Sigmoid colon (tissue), 7 donors: ENCODE data around the gene YIPF6. TPM values are rescaled to one million over a fixed set of nuclear protein-coding genes. Genes with fewer than 3 reads are reported as not detected.
A peak's percentile ranks its signal among the peaks of the same experiment; 100 is the strongest.

ENCODE experiments used
- DNase-seq: peaks from one replicate; pipeline ENCODE4 v3.0.0-alpha.2; 2019
- H3K27ac ChIP-seq, 4 donors: fragments of 200-600 bp; sonication (generic); one replicate each; pipeline ENCODE4 v1.5.1; 2016 to 2019; ENCODE audit warnings: mild to moderate bottlenecking in 1 of 4
- H3K27me3 ChIP-seq, 3 donors: fragments of 200-600 bp; sonication (generic); one replicate each; pipeline ENCODE4 v1.5.1; 2019; ENCODE audit warnings: mild to moderate bottlenecking in 1 of 3
- H3K36me3 ChIP-seq, 4 donors: fragments of 200-600 bp; sonication (generic); one replicate each; pipeline ENCODE4 v1.5.1; 2016 to 2019
- H3K4me1 ChIP-seq, 4 donors: fragments of 200-600 bp; sonication (generic); one replicate each; pipeline ENCODE4 v1.5.1; 2017 to 2019
- H3K4me3 ChIP-seq, 4 donors: fragments of 200-600 bp; sonication (generic); one replicate each; pipeline ENCODE4 v1.5.1; 2017 to 2019; ENCODE audit warnings: mild to moderate bottlenecking in 2 of 4, moderate library complexity in 1 of 4
- H3K9me3 ChIP-seq, 4 donors: fragments of 200-600 bp in 3 of 4; sonication (generic) in 3 of 4; one replicate each; pipeline versions ENCODE4 v1.5.1 to v1.6.1; 2013 to 2019
- EP300 ChIP-seq, 4 donors: sonication (generic); formaldehyde crosslinking; IDR thresholded peaks; one replicate each; pipeline ENCODE4 v1.6.1; 2017; ENCODE audit warnings: antibody characterized with exemption in 4 of 4
- POLR2A ChIP-seq, 2 donors: fragments of 450-650 bp; IDR thresholded peaks; one replicate each; pipeline ENCODE4 v1.6.1; 2016; ENCODE audit warnings: antibody characterized with exemption in 2 of 2, mild to moderate bottlenecking in 2 of 2, moderate library complexity in 2 of 2
- POLR2AphosphoS5 ChIP-seq, 4 donors: sonication (generic); formaldehyde crosslinking; IDR thresholded peaks; one replicate each; pipeline ENCODE4 v1.6.1; 2017; ENCODE audit warnings: antibody characterized with exemption in 4 of 4
- WGBS, 2 donors: extraction: QIAGEN DNeasy Blood & Tissue Kit; methylation state at CpG; one replicate each; pipeline ENCODE4 v1.1.7; 2013; 5-methylcytosine and 5-hydroxymethylcytosine counted together
- intact Hi-C: fragments of 100-400 bp; cut with DNase I; formaldehyde crosslinking; loops from one replicate; pipeline ENCODE4 v1.15.1; 2023
- polyA plus RNA-seq, 3 donors: library from polyadenylated mRNA; stranded (reverse); fragments of 200-250 nt; gene quantifications; one replicate each; pipeline ENCODE4 v1.2.3, GENCODE V29; 2013
- total RNA-seq, 4 donors: library from RNA; depleted of rRNA; stranded (reverse); fragments of >200 nt; gene quantifications; one replicate each; pipeline ENCODE4 v1.1.0, GENCODE V29; 2016
- TF ChIP-seq, protein P1 (sequence below), 4 experiments: fragments of 450-650 bp in 3 of 4; fragments of 200-600 bp in 1 of 4; IDR thresholded peaks; one replicate each; pipeline ENCODE4 v1.5.1; 2016 to 2019; ENCODE audit warnings: antibody characterized with exemption in 4 of 4, mild to moderate bottlenecking in 3 of 4, moderate library complexity in 2 of 4
- donor health status: healthy with polysubstance abuse.
- donor health status: Bipolar disorder and iron deficiency.
- donor health status: healthy.

YIPF6 gene
- total and polyA plus RNA-seq, 7 donors = 7.2 to 36.1 (median 21.9) TPM

DNA sequence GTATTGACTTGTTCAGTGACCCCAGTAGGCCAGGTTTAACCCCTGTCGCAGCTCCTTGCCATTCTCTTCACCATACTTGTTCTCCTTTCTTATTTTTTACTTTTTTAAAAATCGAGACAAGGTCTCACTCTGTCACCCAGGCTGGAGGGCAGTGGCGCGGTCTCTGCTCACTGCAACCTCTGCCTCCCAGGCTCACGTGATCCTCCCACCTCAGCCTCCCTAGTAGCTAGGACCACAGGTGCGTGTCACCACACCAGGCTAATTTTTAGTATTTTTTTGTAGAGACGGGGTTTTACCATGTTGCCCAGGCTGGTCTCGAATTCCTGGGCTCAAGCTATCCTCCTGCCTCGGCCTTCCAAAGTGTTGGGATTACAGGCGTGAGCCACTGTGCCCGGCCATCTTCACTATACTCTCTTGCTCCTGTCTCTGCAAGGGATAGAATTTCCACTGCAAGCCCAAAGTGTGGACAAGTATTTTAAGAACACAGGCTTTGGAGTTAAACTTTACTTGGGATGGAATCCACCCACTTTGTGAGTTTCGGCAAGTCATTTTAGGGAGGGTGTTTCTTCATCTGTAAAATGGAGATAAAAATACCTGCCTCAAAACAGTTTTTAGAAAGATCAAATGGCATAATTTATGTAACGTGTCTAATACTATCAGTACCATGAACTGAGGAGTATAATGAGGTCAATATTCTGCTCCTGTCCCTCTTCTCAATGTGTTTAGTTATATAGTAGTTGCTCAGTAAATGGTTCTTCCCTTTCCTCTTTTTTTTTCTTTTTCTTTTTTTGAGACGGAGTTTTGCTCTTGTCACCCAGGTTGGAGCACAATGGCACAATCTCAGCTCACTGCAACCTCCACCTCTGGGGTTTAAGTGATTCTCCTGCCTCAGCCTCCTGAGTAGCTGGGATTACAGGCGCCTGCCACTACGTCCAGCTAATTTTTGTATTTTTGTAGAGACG is 973 bp downstream of the YIPF6 start:
- WGBS, 2 donors = 65 to 75% methylated on average over 17 of the region's 17 CpGs
- Histone ChIP-seq H3K9me3 (no peaks in the 10 kb centered on the region), H3K36me3 (no peaks in the 10 kb centered on the region), H3K4me3 (peak overlapping the region; percentile 52 to 66 (median 66)), H3K27me3 (no peaks in the 10 kb centered on the region), H3K4me1 (peaks cover 0 to 19% (median 6%) of the 10 kb centered on the region in 4 donors), H3K27ac (peak overlapping the region; percentile 85 to 95 (median 92))
- TF ChIP-seq POLR2A (IDR thresholded peaks at IDR 0.05) = no peak
- no peak for TF ChIP-seq EP300 (IDR thresholded peaks at IDR 0.05)
- TF ChIP-seq, protein P1, sequence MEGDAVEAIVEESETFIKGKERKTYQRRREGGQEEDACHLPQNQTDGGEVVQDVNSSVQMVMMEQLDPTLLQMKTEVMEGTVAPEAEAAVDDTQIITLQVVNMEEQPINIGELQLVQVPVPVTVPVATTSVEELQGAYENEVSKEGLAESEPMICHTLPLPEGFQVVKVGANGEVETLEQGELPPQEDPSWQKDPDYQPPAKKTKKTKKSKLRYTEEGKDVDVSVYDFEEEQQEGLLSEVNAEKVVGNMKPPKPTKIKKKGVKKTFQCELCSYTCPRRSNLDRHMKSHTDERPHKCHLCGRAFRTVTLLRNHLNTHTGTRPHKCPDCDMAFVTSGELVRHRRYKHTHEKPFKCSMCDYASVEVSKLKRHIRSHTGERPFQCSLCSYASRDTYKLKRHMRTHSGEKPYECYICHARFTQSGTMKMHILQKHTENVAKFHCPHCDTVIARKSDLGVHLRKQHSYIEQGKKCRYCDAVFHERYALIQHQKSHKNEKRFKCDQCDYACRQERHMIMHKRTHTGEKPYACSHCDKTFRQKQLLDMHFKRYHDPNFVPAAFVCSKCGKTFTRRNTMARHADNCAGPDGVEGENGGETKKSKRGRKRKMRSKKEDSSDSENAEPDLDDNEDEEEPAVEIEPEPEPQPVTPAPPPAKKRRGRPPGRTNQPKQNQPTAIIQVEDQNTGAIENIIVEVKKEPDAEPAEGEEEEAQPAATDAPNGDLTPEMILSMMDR (IDR thresholded peaks at IDR 0.05) = no peak
- no peak for TF ChIP-seq POLR2AphosphoS5 (IDR thresholded peaks at IDR 0.05)
- DNase-seq = no peak
- intact Hi-C loops = no loop called here

DNA sequence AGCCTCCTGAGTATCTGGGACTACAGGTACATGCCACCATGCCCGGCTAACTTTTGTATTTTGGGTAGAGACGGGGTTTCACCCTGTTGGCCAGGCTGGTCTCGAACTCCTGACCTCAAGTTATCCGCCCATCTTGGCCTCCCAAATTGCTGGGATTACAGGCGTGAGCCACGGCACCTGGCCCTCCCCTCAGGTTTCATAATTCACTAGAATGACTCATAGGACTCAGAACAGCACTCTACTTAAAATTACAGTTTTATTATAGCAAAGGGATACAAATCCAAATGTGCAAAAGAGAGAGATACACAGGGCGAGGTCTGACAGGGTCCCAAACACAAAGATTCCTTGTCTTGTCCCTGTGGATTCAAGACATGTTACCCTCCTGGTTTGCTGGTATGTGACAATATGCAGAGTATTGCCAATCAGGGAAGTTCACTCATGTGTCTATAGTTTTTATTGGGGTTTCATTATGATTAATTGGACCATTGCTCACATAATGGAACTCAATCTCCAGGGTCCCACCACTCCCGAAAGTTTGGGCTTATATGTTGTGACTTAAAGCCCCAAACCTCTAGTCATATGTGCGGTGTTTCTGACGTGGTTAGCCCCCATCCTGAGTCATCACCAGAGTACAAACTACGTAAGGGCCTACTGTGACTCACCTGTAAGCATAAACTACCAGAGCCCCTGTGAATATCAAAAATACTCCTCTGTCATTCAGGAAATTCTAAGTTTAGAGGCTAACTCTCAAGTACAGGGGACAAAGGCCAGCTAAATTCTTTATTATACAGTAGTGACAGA is 5.2 kb downstream of the YIPF6 start:
- intact Hi-C loops = no loop called here
- TF ChIP-seq POLR2AphosphoS5 (IDR thresholded peaks at IDR 0.05) = no peak
- TF ChIP-seq EP300 (IDR thresholded peaks at IDR 0.05) = no peak
- TF ChIP-seq, protein P1 (IDR thresholded peaks at IDR 0.05) = no peak
- no peak for TF ChIP-seq POLR2A (IDR thresholded peaks at IDR 0.05)
- H3K36me3 ChIP-seq = no peaks in the 10 kb centered on the region
- no peaks in the 10 kb centered on the region for H3K27me3 ChIP-seq
- 68 to 78% methylated on average over 11 of the region's 11 CpGs for WGBS, 2 donors
- peaks cover 0 to 13% (median 6%) of the 10 kb centered on the region in 4 donors for H3K4me1 ChIP-seq
- DNase-seq = no peak
- H3K27ac ChIP-seq = no peak overlapping the region
- no peak overlapping the region for H3K4me3 ChIP-seq
- H3K9me3 ChIP-seq = no peaks in the 10 kb centered on the region

DNA sequence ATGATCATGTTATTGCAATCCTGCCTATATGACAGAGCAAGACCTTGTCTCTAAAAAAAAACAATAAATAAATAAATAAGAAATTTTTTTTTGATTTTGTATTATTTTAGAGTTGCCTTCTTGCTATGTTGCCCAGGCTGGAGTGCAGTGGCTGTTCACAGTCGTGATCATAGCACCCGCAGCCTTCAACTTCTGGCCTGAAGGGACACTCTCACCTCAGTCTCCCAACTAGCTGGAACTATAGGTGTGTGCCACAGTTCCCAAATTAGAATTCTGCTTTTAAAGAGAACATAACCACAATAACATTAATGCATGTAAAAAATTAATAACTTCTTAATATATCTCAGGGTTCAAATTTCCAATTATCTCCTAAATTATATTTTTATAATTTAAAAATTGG is 7.8 kb downstream of the YIPF6 start:
- TF ChIP-seq EP300 (IDR thresholded peaks at IDR 0.05) (no peak), POLR2AphosphoS5 (IDR thresholded peaks at IDR 0.05) (no peak), POLR2A (IDR thresholded peaks at IDR 0.05) (no peak)
- TF ChIP-seq, protein P1 (IDR thresholded peaks at IDR 0.05) = no peak
- H3K27ac ChIP-seq = no peak overlapping the region
- WGBS, 2 donors = 90 to 94% methylated on average over 2 of the region's 2 CpGs
- no peaks in the 10 kb centered on the region for H3K9me3 ChIP-seq
- H3K27me3 ChIP-seq = no peaks in the 10 kb centered on the region
- H3K4me3 ChIP-seq = no peak overlapping the region
- H3K4me1 ChIP-seq = no peaks in the 10 kb centered on the region
- peaks cover 0 to 7% (median 0%) of the 10 kb centered on the region in 4 donors for H3K36me3 ChIP-seq
- intact Hi-C loops = no loop called here
- DNase-seq = no peak

DNA sequence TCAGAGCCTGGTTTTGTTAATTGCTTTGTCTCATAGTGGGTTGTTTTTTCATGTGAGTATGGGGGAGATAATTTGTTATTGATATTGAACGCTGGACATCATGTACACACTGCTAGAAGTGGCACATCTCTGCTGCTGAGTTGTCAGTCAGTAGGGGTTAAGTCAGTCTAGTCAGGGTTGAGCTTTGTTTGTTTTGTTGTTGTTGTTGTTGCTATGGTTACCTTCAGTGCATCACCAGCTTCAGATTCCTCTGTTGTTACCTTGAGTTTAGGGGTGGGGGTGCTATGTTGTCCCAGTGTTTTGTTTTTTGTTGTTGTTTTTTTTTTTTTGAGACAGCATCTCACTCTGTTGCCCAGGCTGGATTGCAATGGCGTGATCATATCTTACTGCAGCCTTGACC is 9.9 kb downstream of the YIPF6 start:
- no peak for DNase-seq
- intact Hi-C loops = no loop called here

More for the DNA sequence above, 9.9 kb downstream of the YIPF6 start:
- no peaks in the 10 kb centered on the region for H3K4me1 ChIP-seq
- no peaks in the 10 kb centered on the region for H3K9me3 ChIP-seq
- 75 to 96% methylated on average over 2 of the region's 2 CpGs for WGBS, 2 donors
- H3K27me3 ChIP-seq = no peaks in the 10 kb centered on the region
- H3K27ac ChIP-seq = no peak overlapping the region
- peaks cover 0 to 23% (median 1%) of the 10 kb centered on the region in 4 donors for H3K36me3 ChIP-seq
- TF ChIP-seq POLR2AphosphoS5 (IDR thresholded peaks at IDR 0.05) (no peak), EP300 (IDR thresholded peaks at IDR 0.05) (no peak), POLR2A (IDR thresholded peaks at IDR 0.05) (no peak)
- TF ChIP-seq, protein P1 (IDR thresholded peaks at IDR 0.05) = no peak
- no peak overlapping the region for H3K4me3 ChIP-seq
